Measurements from ENCODE around the gene BTBD16. TPM values are rescaled to one million over a fixed set of nuclear protein-coding genes. Genes with fewer than 3 reads are reported as not detected.

The BTBD16 gene
- total and polyA plus RNA-seq, 2 of the 4 experiments (the other 2 are of a cell fraction), result not detected

DNA sequence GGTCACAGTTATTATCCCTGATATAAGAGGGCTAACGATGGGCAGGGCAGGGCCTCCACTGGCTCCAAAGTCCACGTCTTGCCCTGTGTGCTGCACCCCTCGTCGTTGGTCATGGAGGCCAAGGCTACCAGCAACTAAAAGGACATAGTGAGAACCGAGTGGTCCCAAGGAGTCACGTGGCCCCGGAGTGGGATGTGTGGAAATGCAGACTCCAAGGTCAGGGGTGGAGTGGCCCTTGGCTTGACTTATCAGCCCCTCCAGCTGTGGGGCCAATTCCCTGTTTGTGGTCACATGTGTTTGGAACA is 30.7 kb downstream of the BTBD16 start:
- no TSS peak for BruUV-seq (replicated peaks)
- H3K9me3 ChIP-seq (ENCODE audit: control insufficient read depth, insufficient read depth, low read length), result no peaks in the 10 kb centered on the region; the same call in 1 of the 2 replicates
- H3K4me2 ChIP-seq (ENCODE audit: low read depth, low read length), result no peak overlapping the region
- no peak overlapping the region for H3K9ac ChIP-seq (ENCODE audit: low read depth, low read length)
- no peak overlapping the region for H3K56ac ChIP-seq (ENCODE audit: extremely low read depth, insufficient read depth, low read length)
- H3K18ac ChIP-seq (ENCODE audit: low read depth, low read length), result no peak overlapping the region
- ATAC-seq (ENCODE audit: low read depth) (no peak), DNase-seq (no peak)
- dilution Hi-C loops (cut with HindIII; ENCODE audit: low sequenced_read_pairs, unreplicated experiment) (no loop called here), in situ Hi-C loops (cut with MboI; ENCODE audit: low sequenced_read_pairs) (no loop called here), intact Hi-C loops (cut with micrococcal nuclease) (loop anchor here (5.0 kb wide), 1 partner anchor 71 kb away; the partner anchor contains the start of gene PLEKHA1)
- H2AK9ac ChIP-seq (replicated peaks; ENCODE audit: low read depth, low read length, poor library complexity), result no peak overlapping the region
- H4K8ac ChIP-seq (ENCODE audit: low read depth in 2 of 2, low read length in 2 of 2), result no peak overlapping the region
- no peak overlapping the region for H3K4ac ChIP-seq (ENCODE audit: low read depth, low read length)
- H4K5ac ChIP-seq (ENCODE audit: low read depth, low read length), result no peak overlapping the region
- no peak overlapping the region for H3K23ac ChIP-seq (ENCODE audit: low read depth, low read length)
- H3K9me1 ChIP-seq (ENCODE audit: insufficient read depth, low read length), result no peaks in the 10 kb centered on the region
- no peak overlapping the region for H4K91ac ChIP-seq (ENCODE audit: insufficient read depth, low read depth, low read length)
- H3K79me1 ChIP-seq (ENCODE audit: low read depth in 1 of 2, low read length in 2 of 2), result no peaks in the 10 kb centered on the region
- H4K20me1 ChIP-seq (ENCODE audit: insufficient read depth, low read length), result no peaks in the 10 kb centered on the region
- no peak overlapping the region for H3K14ac ChIP-seq (replicated peaks; ENCODE audit: low read depth, low read length)
- POLR2A ChIA-PET (ENCODE audit: unreplicated experiment), result no interaction called here
- H2BK120ac ChIP-seq (ENCODE audit: low read depth, low read length), result no peak overlapping the region
- no peak overlapping the region for H2AFZ ChIP-seq (replicated peaks; ENCODE audit: low read length, poor library complexity)
- no peaks in the 10 kb centered on the region for H3K36me3 ChIP-seq (ENCODE audit: control insufficient read depth, insufficient read depth, low read length)
- WGBS, 2 experiments (ENCODE audit: extremely low coverage in 2 of 2, insufficient read length in 1 of 2), result no CpG with 5 or more reads among the region's 7 CpGs
- no peak overlapping the region for H2BK20ac ChIP-seq (ENCODE audit: low read depth, low read length)
- H3K27me3 ChIP-seq (ENCODE audit: control insufficient read depth, insufficient read depth, low read length), result peaks cover 3% of the 10 kb centered on the region; the same call in 1 of the 2 replicates
- no peak overlapping the region for H3K4me3 ChIP-seq (ENCODE audit: insufficient read depth, low read depth, low read length)
- H2BK15ac ChIP-seq (ENCODE audit: low read depth, low read length), result no peak overlapping the region
- no peak overlapping the region; the same call in 1 of the 2 replicates for H2AK5ac ChIP-seq (ENCODE audit: low read depth, low read length)
- no peak overlapping the region for H2BK5ac ChIP-seq (ENCODE audit: low read depth, low read length, poor library complexity, severe bottlenecking)
- no peak overlapping the region for H3K27ac ChIP-seq (ENCODE audit: insufficient read depth, low read length)
- TF ChIP-seq FOS (IDR thresholded peaks at IDR 0.05; ENCODE audit: low read depth, low read length) (no peak), RCOR1 (IDR thresholded peaks at IDR 0.05; ENCODE audit: insufficient replicate concordance, low read length) (no peak), RAD21 (IDR thresholded peaks at IDR 0.05; ENCODE audit: low read length) (no peak), RFX5 (IDR thresholded peaks at IDR 0.05; ENCODE audit: low read depth, low read length) (no peak)
- H3K4me1 ChIP-seq (ENCODE audit: control insufficient read depth, insufficient read depth, low read length), result peaks cover 5% of the 10 kb centered on the region
- CTCF ChIA-PET, result interaction anchor here (0.8 kb wide), 1 partner anchor 34 kb away, joined by 4 read pairs; no protein-coding TSS in a partner anchor

All from IMR-90 (cell line).